OCI-M2 (cell line): Measurements from ENCODE around the gene WNT10A.
"Not testable (repeated sequence)": the region's sequence is repeated elsewhere in the genome, so short reads cannot be mapped to it uniquely, and the experiment has no call there.

ENCODE experiments used
- DNase-seq: peaks from one replicate; lab custom pipeline; 2025; ENCODE audit not compliant: unreplicated experiment; lab: John Stamatoyannopoulos, UW

WNT10A gene

DNA sequence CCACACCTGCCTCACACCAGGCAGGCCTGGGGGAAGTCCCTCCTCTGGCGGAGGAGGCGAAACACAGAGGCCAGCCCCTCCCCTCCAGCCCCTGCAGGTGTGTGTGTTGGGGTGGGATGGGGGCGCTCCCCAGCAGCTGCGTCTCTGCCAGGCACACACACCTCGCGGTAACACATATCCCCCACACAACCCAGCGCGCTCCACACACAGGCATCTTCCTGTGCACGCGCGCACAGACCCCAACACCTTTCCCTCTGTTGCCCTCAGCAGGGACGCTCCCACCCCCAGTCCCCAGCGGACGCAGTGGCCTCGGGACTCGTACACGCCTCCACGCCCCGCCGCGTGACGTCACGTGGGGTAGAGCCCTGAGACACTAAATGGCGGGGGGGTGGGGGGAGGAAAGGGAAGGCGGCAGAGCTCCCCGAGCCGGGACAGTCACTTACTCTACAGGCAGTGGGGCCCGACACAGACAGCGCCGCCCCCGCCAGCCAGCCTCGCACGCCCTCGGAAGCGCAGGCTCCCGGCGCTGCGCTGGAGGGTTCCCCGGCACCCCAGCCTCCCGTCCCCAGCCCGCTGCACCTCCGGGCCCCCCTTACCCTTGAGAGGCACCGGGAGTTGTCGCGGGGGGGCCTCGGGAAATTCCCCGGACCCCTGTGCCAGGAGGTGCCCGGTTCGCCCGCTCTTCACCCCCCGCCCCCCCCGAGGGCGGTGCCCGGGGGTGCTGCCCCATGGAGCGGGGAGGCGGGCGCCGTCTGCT, at the start of gene WNT10A:
Gene WNT10A, plus strand, starts transcription at position 751 of the 757 bp plus-strand sequence. CDS start 144 bp downstream, outside the sequence.
- no peak for DNase-seq

DNA sequence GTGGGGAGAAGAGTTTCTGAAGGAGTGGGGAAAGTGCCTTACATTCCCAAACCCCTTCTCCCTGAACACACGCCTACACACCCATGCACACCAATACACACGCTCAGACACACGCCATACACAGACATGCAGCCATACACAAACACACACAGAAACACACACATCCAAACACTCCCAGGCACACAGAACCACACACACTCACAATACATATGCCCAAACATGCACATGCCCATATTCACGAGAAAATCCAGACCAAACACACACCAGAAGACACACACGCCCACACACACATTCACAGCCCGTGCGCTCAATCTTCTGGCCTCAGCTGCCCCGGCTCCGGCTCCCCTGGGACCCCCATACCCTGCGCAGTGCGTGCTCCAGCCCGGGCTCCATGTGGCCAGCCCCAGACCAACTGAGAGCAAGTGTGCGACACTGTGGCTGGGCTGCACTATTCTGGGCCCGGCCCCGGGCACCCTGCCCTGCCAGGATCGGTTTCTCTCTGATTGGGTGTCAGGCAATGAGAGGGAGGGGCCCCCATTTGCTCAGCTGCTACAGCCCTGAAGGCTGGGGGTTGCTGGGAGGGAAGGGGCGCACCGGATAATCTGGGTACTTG, 49.2 kb upstream of the WNT10A start, which contains the start of gene PRKAG3:
Gene PRKAG3, minus strand, starts transcription at position 426 of the 613 bp plus-strand sequence.
- no peak for DNase-seq

DNA sequence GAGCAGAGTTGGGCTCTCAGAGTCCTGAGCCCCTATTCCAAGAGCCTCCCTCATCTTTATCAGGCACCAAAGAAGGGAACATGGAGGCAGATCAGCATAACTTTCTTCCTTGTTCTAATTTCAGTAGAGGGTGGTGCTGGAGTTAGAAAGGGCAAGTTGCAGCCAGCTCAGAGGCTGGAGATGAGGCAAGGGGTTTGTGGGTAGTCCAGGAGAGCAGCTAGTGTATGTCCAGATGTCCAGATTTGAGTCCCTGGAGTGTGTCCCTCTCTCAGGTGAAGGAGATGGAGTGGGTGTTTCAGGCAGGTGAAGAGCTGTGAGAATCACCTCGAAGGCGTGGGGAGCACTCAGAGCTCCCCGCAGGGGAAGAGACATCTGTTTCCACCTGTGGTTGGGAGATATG, 48.6 kb upstream of the WNT10A start:
- DNase-seq, result no peak

DNA sequence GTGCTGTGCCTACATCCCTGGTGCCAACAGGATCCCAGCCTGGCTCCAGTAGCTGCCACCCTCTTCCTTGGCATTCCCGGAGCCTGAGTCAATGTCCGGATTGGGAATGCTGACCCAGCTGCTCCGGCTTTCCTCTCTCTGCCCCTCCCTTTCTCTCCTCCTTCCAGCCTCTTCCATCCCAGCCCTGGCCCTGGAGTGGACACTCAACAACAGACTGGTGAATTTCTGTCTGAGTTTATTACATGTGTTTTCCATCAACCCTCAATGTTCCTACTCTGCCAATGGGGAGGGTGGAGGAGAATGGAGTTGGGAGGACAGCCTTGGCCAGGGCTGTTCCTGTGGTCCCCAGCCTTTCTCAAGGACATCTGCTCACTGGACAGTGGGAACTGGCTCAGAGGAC, 48.1 kb upstream of the WNT10A start:
- no peak for DNase-seq

DNA sequence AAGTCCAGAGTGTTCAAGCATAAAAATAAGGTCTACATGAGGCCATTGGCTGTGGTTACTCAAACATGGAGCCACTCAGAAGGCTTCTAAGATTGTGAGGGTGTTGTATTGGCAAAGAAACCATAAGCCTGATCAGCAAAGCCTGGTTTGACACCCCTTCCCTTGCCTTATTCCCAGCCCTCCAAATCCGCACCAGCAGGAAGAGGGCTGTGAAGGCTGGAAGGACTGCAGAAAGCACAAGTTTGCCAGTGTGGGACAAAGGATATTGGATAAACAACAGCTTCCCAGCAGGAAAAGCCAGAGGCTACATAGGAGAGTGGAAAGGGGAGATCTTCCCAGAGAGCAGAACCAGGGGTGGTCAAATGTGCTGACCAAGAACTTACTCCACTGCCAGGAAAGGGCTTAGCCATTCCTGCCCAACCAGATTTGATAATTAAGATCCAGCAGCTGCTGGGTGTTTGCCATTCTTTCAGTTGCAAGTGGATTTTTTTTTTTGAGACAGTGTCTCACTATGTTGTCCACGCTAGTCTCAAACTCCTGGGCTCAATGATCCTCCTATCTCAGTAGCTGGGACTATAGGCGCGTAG, 47.5 kb upstream of the WNT10A start:
- no peak for DNase-seq

DNA sequence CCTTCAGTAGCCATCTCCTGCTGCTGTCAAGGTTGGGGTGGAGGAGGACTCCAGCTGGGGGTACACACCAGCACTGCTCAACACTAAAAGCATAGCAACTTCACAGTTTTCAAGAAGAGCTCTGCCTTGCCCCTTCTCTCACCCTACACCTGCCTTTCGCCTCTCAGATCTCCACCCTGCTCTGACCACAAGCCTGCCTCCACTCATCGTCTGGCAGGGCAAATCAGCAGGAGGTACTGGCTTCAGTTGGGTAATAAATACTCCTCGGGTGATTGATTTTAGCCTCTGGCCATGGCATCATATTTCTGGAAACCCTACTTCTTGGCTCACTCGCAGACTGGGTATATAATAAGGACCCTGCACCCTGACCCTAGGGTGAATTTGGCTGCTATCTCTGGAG, 46.0 kb upstream of the WNT10A start:
- no peak for DNase-seq

DNA sequence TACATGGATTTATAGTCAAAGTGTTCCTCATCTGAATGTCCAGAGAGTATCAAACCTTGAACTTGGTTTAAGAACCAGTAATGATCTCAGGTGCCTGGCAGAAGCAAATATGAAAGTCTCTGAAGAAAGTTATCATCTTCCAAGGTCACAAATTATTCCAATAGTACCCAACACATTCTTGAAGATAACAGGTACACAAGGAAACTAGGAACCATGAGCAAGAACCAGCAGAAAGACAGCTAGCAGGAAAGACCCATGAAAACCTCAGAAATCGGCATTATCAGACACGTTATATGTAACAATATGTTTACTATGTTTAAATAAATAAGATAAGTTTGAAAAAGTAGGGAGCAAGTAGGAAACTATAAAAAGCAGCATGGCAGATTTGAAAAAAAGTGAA, 43.2 kb upstream of the WNT10A start:
- no peak for DNase-seq

DNA sequence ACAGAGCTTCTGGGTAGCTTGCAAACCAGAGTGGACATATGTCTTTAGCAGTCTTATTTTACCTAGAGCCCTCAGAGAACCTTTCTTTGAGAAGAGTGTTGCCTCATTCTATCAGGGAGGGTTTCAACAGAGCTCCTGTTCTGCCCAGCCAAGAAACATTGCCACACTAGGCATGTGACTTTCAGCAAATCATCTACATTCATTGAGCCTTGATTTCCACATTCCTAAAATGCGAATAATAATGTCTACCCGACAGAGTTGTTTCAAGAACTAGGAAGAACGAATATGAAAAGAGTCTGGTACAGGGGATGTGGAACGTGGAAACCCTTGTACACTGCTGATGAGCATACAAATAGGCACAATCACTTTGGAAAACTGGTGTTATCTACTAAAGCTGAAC, 41.2 kb upstream of the WNT10A start:
- no peak for DNase-seq

DNA sequence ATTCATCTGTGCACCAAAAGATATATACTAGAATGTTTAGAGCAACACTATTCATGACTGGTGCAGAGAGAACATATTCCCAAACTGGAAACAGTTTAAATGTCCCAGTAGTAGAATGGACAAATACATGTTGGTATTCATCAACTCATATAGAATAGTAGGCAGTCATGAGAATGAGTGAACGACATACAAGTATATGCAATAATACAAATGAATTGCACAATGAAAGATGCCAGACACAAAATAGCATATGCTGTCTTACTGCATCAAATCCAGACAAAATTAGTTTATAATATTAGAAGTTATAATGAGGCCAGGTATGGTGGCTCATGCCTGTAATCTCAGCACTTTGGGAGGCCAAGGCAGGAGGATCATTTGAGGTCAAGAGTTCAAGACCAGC, 40.8 kb upstream of the WNT10A start:
- no peak for DNase-seq

DNA sequence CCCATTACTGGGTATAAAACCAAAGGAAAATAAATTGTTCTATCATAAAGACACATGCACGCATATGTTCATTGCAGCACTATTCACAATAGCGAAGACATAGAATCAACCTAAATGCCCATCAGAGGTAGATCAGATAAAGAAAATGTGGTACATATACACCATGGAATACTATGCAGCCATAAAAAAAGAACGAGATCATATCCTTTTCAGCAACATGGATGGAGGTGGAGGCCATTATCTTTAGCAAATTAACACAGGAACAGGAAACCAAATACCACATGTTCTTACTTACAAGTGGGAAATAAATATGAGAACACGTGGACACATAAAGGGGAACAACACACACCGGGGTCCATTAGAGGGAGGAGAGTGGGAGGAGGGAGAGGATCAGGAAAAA, 36.3 kb upstream of the WNT10A start:
- not testable (repeated sequence) for DNase-seq

DNA sequence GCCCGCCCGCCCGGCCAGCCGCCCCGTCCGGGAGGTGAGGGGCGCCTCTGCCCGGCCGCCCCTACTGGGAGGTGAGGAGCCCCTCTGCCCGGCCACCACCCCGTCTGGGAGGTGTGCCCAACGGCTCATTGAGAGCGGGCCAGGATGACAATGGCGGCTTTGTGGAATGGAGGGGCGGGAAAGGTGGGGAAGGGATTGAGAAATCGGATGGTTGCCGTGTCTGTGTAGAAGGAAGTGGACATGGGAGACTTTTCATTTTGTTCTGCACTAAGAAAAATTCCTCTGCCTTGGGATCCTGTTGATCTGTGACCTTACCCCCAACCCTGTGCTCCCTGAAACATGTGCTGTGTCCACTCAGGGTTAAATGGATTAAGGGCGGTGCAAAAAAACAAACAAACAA, 33.7 kb upstream of the WNT10A start:
- DNase-seq, result not testable (repeated sequence)

DNA sequence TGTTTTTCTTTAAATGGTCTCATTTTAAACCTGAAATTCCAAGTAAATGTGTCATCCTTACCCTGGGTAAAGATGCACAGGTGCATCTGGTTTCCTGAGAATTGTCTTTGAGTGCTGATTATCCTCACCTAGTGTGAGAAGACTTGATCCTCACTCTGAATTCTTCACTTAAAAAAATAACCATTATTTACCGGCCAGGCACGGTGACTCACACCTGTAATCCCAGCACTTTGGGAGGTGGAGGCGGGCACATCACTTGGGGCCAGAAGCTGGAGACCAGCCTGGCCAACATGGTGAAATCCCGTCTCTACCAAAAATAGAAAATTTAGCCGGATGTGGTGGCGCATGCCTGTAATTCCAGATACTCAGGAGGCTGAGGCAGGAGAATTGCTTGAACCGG, 30.9 kb upstream of the WNT10A start:
- no peak for DNase-seq

DNA sequence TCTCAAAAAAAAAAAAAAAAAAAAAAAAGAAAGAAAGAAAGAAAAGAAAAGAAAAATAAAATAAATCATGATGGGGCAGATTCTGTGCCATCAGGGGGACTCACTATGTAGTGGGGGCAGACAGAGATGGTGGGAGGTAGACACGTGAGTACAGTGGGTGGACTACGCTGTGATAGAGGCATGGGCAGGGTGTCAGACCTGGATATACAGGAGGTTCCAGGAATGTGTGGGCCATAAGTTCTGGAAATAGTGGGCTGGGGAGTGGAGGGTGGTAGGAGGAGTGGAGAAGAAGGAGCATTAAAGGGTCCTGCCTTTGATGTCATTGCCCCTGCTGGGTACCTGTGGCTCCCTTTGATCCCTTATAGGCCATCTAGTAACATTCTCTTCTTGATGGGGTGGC, 29.9 kb upstream of the WNT10A start:
- DNase-seq, result no peak

DNA sequence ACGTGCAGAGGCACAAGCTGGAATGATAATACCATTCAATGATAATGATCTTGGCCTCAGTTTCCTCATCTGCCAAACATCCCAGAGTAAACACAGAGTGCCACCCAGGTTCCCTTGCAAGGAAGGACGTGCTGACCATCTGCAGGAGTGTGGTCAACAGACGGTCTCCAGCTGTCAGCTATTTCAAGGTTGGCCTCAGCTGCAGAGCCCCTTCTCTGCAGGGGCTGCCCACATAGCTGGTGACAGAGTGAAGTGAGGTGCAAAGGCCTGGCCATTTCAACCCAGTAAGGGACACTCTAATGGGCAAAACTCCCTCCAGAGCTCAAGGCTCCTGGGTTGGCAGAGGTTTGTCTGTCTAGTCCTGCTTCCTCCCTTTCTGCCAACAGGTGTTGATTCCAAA, 29.4 kb upstream of the WNT10A start:
- DNase-seq, result no peak

DNA sequence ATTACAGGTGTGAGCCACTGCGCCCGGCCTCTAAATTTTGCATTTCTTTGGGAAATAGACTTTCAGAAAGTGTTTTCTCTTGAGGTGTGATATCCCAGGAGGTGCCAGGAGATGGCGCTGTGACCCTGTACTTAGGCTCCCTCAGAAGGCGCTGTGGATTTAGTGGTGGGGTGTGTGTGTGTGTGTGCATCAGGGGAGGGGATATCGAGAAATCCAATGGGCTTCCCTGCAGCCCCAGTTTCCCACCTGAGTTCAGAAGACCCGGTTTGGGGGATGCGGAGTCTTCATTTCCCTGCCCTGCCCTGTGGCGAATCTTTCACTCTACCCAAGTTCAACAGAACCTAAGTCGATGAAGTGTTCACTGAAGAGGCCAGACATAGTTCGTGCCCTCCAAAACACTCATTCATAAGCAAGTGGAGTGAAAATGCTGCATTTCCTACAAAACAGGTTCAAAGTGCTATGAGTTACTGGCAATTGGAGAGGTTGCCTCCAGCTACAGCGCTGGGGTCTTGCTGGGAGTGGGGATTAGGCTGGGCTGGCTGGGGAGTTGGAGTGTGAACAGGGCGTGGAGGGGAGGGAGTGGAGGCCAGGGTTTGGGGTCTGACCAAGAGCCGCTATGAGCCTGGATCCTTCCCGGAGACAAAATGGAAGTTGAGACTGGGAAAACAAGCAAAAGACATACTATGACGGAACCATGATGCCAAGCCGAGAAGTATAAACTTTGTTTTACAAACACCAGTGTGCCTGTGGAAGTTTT, 27.6 kb upstream of the WNT10A start:
- peak; percentile 11 for DNase-seq

DNA sequence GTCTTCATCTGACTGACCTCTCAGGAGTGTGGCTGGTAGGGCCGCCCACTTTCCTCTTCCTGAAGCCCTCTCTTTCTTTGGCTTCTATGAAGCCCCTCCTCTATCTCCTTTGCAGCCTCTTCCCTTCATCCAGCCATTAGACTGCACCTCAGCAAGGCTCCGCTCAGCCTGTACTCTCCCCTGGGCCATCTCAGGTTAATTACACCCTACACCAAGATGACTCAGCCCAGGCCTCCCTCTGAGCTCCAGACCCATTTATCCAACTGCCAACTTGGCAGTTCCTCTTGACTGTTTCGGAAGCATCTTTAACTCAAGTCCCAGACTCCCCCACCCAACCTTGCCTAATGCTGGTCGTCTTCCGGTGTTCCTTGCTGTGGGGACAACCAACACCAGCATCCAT, 26.9 kb upstream of the WNT10A start:
- DNase-seq, result no peak

DNA sequence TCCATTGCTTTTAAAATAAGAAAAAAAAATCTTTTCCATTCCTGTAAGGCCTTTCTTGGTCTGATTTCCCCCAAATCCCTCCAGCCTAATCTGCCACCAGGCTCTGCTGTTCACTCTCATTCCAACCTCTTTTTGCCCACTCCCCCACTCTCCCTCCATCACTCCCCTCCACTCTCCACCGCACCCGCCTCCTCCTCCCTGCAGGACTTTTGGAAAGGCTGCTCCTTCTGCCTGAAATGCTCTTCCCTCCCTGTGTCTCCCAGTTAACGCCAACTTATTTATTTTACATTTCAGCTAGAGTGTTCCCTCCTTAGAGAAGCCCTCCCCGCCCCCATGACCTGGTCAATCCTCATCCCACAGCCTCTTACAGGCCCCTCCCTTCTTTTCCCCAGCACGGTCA, 25.8 kb upstream of the WNT10A start:
- no peak for DNase-seq

DNA sequence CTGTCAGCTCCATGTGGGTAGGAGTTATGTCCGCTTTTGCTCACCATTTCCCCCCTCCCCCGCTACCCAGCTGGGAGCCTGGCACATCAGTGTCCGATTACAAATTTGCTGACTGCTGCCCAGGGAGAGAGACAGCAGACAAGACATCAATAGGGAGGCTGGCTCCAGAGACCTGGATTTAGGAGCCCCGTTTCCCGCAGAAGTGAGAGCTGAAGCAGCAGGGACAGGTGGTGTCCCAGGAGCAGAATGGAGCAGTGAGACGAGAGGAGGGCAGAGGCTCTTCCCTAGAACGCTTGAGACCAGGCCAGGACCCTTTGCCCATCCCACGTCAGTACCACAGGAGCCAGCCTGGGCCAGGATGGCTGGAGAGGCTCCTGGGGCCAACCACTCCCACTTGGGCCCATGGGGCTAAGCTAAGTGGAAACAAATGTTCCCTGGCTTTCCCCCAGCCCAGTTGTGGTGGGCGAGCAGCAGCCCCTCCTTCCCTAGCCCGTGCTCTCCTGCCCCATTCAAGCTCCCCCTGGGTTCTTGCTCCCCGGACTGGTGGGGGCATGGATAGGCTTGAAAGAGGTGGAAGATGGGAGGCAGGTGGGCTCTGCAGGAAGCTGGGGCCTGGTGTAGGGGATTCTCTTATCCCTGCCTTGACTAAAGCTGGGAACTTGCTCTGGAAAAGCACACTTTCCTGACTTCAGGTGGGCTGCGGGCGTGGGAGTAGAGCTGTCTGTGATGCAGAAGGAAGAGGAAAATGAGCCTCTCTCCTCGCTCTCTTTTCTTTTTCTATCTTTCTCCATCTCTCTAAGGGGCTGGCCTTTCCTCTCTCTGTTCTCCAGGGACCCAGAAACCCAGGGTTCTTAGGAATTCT, 25.1 kb upstream of the WNT10A start:
- DNase-seq, result no peak

DNA sequence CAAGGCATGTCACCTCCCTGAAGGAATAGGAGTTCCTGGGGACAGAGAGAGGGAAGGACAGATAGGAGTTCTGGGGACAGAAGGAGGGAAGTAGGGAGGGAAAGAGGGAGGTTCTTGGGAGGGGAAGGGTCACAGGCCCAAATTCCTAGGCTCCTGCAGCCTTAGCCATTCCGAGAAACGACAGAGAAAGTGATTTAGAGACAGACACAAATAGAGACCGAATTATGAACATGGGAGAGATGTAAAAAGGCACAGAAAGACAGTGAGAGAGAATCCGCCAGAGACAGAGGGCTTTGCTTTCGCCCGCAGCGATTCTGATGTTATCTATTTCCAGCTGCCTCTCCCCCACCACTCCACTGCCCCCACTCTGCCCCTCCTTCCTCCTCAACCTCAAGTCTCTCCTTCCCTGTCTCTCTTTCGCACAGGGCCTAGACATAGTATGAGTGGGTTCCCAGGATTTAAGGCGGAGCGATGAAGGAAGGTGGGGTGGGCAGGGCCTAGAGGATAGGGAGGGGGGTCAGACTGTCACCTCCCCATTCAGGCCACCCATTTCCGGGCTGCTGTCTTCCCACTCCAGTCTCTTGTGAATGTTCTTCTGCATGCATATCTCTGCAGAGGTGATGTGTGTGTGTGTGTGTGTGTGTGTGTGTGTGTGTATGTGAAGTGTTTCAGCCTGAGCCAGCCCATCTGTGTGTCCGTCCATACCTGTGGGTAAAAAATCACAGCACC, 24.3 kb upstream of the WNT10A start:
- DNase-seq, result no peak

DNA sequence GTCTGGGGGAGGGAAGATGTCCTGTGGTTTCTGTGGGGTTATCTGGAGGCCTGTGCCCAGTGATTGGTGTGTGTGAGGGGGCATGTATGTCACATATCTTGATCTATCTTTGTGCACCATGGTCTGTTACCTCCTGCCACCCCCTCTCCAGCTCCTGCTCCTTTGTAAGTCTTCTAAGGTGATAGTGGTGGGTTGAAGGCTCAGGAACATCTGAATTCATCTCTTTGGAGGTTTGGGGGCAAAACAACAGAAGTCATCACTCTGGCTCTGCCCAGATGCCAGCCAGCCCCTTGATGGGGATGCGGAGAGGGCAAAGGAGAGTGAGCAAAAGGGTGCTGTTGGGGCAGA, 23.8 kb upstream of the WNT10A start:
- DNase-seq, result no peak
